HTERT RPE-1 (cell line): ENCODE measurements around the gene ZBTB7C.
"Not testable (repeated sequence)": the region's sequence is repeated elsewhere in the genome, so short reads cannot be mapped to it uniquely, and the experiment has no call there.

Source experiments
- in situ Hi-C: fragments of 300-500 bp; cut with MboI; formaldehyde crosslinking; loops from 4 replicates; pipeline ENCODE4 v1.14.3; 2020; ENCODE audit warnings: low sequenced_read_pairs

ZBTB7C gene

DNA sequence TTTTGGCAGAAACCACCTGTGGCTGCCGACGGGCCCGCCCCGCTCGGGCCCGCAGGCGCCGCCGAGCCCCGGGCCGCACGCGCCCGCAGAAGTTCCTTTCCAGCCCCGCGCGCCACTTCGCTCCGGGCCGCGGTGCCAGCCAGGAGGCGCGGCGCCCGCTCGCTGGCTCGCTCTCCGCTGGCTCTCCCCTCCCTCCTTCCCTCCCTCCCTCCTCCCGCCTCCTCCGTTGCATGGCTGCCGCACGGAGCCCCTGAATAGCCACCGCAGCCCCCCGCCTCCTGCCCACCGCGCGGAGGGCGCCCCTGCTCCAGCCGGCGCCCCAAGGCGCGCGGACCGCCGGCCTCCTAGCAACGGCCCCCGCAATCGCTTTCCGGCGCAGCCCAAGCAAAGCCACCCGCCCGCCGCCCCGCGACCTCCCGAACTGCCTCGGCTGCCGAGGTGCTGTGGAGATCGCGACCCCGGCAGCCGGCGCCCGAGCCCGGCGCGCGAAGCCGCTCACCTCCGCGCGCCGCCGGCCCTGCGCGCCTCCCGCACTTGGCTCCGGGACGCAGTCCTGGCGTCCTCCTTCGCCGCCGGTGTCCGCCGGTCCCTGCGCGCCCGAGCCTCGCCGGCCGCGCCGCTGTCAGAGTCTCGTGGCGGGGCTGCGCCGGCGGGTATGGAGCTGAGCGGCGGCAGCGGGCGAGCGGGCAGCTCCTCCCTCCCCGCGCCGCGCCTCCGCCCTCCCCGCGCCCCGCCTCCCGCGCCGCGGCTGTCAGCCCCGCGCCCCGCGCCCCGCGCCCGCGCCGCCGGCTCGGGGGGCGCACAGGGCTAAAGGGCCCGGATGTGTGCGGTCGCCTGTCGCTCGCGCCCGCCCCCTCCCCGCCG is at the start of gene ZBTB7C:
Gene ZBTB7C (minus strand): TSS at position 657 of the 864 bp plus-strand sequence.
- in situ Hi-C loops, result no loop called here

DNA sequence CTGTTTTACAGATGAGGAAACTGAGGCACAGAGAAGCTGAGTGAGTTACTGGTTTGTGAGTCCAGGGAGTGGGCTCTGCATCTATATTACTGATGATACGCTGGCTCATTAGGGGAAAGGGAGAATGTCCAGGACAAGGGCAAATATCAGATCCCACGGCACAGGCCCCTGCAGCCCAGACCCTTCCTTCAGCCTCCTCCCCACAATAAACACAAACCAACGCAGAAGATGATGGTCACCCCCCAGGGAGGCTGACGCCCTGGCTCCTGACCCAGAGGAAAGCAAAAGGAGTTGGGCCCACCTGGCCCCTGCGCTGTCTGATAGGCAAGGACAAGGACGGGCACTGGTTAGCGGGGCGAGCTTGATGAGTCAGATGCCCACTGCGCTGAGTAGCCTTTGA is 47.7 kb upstream of the ZBTB7C start:
- in situ Hi-C loops, result no loop called here

DNA sequence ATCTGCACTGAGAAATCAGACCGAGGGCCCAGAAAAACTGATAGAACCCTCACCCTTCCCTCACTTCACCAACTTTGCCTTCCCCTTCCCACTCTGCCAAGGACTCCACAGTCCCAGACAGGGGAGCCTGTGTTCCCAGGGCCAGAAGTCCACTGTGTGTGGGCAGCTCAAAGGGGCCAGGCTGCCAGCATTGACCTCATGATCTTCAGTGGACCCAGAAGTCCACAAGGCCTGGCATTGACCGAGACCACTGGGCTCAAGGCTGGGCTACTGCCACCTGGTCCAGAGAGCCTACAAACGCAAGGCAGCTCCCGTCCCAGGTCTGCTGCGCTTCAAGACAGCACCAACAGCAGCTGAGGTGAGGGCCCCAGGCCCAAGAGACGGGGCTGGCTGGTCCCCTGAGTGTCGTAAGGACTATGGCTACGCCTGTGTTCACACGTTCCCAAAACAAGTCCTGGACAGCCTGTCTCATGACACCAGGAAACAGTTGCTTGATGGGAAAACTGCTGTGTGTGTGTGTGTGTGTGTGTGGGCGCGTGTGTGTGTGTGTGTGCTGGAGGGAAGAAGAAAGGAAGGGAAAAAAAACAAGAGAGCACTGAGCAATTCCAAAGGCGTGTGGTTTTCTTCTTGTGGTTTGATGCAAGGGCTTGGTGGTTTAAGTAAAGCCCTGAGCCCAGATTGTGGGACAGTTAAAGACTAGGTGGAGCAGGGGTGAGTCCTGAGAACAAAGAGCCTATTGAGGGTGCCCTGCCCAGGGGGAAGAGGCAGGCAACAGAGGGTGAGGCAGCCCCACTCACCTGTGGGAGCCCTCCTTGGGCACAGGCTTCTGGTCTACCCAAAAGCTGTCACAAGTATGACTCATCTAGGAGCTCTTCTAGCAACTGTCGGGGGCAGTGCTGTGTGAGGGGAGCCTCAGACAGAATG is 46.6 kb upstream of the ZBTB7C start:
- in situ Hi-C loops, result no loop called here

DNA sequence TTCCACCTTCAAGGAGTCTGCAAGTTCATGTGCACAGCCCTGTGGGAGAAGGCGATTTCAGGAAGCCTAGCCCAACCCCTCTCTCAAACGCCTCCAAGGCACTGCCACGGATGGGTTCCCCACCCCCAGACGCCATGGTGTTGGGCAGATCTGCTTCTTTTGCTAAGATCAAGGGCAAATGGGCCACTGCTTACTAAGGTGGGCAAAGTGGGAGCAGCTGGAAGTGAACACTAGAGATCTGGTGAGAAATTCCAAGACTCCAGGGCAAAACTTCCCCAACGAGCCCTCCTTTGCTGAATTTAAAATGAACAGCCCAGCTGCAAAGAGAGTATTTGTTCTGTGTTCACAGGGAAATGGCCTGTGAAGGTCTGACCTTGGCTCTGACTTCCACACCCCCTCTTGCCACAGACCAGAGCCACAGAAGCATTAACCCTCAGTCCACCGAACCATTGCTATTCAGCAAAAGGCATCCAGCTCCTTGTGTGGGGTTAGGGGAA is 45.1 kb upstream of the ZBTB7C start:
- in situ Hi-C loops, result no loop called here

DNA sequence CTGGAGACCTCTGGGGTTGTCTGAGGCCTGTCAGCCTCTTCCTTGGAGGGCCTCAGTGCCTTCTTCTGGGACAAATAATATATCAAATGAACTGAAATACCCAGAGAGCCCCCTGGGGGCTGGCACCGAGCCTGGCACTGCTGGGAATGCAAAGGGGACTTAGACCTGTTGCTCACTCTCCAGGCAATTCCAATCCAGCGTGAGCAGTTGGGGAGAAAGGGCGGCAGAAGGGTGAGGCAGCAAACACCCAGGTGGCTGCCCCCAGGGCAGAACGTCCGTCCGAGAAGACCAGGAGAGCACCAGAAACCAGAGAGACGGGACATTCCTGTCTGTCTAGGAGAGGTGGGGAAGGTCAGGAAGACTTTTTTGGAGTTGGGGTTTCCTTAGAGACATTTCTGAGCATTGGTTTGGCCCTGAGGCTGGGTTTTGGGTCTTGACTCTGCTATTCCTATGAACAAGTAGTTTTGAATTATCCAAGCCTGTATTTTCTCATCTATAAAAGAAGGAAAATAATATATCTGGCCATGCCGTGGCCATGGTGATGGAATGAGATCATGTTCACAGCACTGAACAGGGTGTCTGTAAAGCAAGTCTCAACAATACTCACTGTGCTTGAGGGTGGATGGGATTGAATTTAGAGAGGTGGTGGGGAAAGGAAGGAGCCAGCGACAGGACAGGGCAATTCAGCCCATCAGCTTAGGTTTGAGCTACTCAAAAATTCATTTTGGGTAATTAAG is 44.3 kb upstream of the ZBTB7C start:
- in situ Hi-C loops, result no loop called here

DNA sequence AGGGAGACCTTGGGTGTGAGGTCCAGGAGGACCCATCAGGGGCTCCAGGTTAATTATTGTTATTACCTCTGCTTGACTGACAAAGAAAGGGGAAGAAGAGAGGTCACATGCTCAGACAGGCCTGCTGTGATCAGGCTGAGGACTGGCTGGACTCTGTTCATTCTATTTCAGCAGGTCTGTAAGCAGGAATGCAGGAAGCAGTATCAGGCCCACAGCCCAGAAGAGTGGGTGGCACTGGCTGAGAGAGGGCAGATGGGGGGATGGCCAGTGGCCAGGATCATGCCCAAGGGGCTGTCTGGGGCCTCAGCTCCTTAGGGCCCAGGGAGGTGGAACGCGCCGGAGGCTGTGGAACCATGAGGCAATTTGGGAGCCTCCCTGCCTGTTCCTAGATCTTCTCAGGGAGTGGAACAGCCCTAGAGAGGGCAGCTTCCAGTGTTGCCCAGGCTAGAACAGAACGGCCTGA is 43.7 kb upstream of the ZBTB7C start:
- in situ Hi-C loops, result no loop called here

DNA sequence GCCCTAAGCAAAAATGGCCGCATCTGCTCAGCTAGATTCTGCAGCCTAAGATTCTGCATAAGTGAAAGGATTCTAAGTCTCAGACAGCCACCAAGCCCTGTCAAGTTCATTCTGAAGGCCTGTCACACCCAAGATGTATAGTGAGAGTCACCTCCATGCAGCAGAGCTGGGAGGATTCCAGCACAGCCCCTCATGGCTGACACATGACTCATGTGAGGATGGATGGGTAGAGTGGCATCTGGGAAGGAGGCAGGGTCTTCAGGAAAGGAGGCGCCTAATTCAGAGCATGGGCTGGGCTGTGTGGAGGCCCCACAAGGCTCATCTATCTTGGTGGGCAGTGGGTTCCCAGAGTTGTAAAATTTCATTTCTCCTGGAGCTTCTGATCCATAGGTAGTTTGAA is 41.5 kb upstream of the ZBTB7C start:
- in situ Hi-C loops, result no loop called here

DNA sequence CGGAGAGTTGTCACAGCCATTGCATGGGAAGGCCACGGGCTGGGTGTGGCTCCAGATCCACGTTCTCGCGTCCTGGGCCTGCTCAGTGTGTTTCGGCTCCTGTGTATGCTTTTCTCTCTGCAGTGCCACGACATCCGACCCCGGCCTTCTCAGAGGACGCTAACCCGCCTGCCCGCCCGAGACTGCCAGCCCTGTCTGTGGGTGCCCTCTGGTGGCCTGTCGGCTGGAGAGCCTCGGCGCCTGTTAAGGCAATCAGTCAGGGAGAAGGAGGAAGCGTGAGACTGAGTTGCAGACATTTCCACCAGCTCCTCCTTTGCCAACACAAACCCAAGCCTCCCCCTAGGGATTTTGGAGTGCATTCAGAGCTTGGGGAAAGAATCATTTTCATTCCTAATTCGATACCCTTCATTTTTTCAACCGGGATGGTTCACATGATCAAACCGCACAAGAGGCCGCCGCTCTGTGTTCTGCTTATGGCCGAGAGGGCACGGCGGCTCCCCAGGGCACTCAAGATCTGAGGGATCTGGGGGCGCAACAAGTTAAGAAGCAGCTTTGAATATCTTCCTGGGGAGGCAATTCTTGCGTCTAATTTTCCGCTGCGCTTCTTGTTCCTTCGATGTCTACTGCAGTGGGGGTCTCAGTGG is 37.5 kb upstream of the ZBTB7C start:
- in situ Hi-C loops, result no loop called here

DNA sequence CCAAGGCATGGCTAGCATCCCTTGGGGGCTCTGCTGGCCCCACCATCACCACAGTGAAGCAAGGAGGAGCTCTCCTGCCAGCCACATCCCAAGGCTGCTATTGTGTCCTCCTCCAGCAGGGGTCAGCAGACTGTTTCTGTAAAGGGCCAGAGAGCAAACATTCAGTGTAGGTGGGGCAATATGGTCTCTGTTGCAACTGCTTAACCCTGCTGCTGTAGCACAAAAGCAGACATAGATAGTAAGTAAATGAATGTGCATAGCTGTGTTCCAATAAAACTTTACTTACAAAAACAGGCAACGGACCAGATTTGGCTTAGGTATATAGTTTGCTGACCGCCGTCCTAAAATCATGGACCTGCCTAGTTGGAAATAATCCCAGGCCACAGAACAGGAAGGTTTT is 36.4 kb upstream of the ZBTB7C start:
- in situ Hi-C loops, result no loop called here

DNA sequence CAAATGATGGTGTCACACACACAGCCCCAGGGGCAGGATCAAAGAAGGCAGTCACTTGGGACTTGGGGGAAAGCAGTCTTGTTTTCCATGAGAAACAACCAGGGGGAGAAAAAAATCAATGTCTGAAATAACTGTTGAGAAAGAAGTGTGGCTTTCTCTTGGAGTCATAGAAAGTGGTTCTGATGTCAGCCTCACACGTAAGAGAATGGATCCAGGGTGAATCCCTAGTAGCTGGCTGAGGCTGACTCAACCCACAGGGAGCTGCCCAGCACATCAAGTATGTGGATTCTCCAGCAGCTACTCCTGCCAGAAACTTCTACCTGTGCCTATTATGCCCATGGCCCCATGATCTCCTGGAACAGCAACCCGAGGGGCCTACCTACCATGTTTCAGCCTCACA is 33.6 kb upstream of the ZBTB7C start:
- in situ Hi-C loops, result no loop called here

DNA sequence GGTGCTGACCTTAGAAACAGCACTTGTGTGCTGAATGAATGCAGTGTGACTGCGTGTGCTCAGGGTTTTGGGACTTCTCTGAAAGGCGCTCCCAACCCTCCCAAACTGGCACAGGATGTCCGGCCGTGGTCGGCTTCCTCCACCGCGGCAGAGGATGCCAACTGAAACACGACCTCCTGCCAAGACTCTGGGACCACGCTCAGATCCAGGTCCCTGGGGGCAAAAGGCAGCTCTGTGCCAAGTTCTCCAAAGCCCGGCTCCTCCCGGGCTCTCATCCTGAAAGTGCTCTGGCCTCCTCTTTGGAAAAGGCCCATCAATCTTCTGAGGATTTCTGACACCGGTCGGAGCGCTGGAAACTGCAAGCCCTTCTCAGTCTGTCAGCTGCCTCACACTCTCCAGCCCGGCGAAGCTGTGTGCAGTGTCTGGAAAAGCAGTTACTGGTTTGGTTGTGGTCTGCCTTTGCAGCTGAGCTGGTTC is 32.3 kb upstream of the ZBTB7C start:
- in situ Hi-C loops, result no loop called here

DNA sequence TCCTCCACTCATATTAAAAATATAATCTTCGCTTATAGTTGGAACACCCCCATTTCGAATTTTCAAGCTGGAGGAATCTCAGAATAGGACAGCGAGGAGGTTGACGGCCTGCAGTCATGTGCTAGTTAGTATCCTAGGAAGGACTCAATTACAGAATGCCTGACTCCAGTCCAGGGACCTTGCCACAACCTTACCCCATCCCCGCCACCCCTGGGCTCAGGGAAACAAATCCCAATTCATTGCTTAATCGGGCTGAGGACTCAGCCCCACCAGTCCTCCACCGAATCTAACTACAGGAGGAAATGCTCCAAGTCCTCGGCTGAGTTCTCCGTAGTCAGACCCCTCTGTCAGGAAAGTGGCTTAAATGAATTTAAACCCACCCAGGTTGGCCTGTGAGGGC is 31.7 kb upstream of the ZBTB7C start:
- in situ Hi-C loops, result no loop called here

DNA sequence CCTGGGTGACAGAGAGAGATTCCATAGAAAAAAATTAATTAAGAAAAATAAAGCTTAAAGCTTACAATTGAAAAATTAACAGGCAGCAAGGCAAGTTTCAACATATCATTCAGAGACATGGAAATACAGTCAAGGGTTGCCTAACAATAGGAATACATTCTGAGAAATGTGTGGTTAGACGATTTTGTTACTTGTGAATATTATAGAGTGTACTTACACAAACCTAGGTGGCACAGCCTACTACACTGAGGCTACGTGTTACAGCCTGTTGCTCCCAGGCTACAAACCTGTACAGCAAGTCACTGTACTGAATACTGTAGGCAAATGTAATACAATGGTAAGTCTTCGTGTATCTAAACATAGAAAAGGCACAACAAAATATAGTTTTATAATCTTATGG is 27.7 kb upstream of the ZBTB7C start:
- in situ Hi-C loops, result no loop called here

DNA sequence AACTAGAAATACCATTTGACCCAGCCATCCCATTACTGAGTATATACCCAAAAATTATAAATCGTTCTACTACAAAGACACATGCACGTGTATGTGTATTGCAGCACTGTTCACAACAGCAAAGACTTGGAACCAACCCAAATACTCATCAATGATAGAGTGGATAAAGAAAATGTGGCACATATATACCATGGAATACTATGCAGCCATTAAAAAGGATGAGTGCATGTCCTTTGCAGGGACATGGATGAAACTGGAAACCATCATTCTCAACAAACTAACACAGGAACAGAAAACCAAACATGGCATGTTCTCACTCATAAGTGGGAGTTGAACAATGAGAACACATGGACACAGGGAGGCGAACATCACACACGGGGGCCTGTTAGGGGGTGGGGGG is 25.2 kb upstream of the ZBTB7C start:
- in situ Hi-C loops, result not testable (repeated sequence)

DNA sequence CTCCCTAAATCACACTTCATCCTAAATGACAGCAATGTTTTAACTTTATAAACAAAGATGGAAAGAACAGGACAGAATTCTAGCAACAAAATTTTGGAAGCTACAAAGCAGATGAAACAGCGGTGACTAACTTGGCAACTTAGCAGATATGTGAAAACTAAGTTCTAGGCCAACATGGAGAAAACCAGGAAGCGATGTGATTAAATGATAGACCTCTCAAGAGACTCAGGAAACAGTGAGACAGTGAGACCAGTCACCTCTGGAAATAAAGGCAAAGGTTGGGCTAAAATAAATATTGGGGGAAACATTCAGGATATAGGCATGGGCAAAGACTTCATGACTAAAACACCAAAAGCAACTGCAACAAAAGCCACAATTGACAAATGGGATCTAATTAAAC is 24.4 kb upstream of the ZBTB7C start:
- in situ Hi-C loops, result no loop called here

DNA sequence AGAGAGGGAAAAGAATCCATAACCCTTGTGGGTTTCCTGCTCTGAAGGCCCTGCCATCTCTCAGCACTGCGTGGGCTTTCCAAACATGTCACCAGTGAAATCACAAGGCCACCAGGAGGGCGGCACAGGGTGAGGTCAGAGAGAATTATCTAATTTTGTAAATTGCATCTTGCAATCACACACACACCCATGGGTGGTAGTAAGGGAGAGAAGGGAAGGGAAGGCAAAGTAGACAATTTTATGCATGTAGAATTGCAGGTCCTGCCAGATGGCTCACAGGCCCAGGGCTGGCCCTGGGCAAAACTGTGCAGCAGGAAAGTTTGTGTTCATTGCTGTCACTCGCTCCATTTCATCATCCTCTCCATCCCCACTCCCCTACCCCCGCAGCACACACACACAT is 21.0 kb upstream of the ZBTB7C start:
- in situ Hi-C loops, result no loop called here

DNA sequence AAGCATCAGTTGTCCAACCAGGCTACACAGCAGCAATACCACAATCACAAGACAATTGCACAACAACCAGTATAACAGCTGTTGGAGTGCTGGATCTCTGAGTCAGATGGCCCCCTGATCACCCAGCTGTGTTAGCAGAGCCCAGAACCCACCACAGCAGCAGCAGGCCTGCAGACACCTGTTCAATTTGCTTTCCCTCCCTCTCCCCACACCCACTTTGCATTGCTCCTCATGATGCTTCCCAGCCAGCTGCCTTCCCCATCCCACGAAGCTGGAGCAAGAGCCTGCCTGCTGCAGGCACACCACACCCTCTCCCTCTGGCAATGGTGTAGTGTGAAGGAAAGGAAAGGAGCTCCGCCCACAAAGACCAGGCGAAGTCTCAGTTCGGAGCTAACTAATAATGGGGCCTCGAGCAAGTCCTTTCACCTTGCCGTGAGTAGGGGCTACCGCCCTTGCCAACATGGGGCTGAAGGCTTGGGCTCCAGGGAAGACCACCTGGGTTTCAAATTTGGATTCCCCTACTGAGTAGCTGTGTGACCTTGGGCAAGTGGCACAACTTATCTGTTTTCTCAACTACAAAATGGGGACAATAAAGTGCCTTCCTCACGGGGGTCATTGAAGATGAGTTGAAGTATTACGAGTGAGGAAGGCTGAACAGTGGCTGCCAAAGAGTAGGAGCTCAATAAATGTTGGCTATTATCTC is 19.4 kb upstream of the ZBTB7C start:
- in situ Hi-C loops, result no loop called here

DNA sequence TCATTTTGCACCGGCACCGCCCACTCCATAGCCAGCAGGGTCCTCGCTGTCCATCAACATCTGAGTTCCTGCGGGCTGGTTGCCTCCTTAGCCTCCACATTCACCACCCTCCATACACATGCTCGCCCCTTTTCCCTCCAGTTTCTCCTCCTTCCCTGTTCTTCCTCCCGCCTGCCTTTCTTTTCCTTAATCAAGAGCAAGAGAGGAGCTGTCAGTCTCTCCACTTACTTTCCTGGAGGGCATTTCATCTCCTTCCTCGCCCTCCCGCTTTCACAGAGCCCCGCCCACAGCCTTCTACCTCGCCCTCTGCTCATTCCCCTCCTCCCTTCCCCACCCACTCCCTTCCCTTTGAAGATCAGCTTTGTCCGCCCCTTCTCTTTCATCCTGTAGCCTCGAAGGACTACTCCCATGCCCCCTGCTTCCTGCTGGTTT is 13.8 kb upstream of the ZBTB7C start:
- in situ Hi-C loops, result no loop called here

DNA sequence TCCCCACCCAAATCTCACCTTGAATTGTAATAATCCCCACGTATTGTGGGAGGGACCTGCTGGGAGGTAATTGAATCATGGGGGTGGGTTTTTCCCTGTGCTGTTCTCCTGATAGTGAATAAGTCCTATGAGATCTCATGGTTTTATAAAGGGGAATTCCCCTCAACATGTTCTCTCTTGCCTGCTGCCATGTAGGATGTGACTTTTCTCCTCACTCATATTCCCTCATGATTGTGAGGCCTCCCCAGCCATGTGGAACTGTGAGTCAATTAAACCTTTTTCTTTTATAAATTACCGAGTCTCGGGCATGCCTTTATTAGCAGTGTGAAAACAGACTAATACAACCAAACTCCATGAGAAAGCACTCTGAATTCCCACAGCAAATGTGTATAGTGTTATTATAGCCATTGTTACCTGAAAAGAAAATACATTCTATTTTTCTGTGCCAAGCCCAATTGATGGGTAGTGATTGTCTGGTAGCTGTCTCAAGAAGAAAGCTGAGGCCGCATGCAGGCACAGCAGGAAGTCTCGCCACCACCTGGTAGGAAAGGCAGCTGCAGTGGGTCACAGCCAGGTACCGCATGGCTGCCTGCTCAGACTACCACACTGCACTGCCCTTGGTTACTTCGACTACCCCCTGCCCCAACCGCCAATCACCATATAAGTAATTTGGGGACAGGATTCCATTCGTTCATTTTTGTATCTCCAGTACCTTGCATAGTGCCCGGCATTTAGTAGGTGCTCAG is 10.3 kb upstream of the ZBTB7C start:
- in situ Hi-C loops, result no loop called here
